ENCODE measurements around the gene XPC. TPM values are rescaled to one million over a fixed set of nuclear protein-coding genes. Genes with fewer than 3 reads are reported as not detected.

The XPC gene
- polyA plus RNA-seq, 3 donors, result 13.4 to 22.0 (median 15.5) TPM

DNA sequence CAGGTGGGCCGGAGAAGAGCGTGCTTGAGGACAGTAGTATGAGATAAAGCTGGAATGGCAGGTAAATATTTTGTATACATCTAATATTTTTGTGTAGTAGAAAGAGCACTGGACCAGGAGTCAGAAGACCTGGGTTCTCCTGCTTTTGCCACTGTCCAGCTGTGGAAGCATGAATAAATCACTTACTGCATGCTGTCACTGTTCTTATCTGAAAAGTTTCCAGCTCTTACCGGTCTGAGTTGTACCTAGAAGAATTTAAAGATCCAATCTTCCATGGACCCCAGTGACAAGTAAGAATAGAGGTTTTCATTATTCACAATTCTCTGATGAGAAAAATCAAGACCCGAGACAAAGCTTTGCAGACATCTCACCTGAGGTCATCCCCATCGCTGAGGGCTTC lies 5.9 kb downstream of the XPC start:
- H3K9me3 Mint-ChIP-seq, result no peaks in the 10 kb centered on the region
- intact Hi-C loops (cut with micrococcal nuclease), result no loop called here
- peaks cover 21% of the 10 kb centered on the region for H3K4me1 Mint-ChIP-seq

DNA sequence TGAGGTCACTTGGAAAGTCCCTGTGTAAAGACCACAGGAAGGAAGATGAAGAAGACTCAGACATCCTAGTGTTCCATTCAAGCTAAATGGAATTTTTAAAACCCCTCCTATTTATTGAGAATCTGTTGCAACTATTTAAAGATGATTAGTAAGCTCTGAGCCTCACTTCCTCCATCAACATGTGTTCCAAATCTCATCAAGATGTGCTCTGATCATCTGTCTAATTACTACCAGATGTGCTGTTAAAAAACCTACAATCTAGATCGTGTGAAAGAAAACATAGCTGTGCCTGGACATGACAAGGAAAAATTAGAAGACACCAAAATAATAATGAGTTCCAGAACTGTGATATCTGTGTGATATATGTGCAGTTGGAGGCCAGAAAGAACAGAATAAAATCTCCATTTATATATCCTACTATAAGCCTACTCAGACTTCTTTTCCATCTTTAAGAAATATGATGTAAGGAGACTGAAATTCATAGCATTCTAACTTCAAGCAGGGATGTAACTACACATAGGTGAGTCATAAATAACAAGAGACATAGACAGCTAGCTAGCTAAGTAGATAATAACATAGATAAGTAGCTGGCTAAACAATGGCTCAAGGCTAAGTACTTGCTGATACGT lies 7.8 kb downstream of the XPC start:
- H3K27ac ChIP-seq (ENCODE audit: low read depth in 1 of 2, low read length in 2 of 2), result peak overlapping the region in 1 of 2 donors; percentile 6
- H4K20me1 ChIP-seq (ENCODE audit: insufficient read depth, low read length), result peaks cover 8% of the 10 kb centered on the region
- H3K9ac ChIP-seq (ENCODE audit: insufficient read depth, low read length, poor library complexity, severe bottlenecking), result no peak overlapping the region
- Mint-ChIP-seq H3K4me3 (no peak overlapping the region), H3K27me3 (ENCODE audit: low read depth in 3 of 3) (no peaks in the 10 kb centered on the region), H3K9me3 (no peaks in the 10 kb centered on the region), H3K36me3 (peaks cover 71 to 73% of the 10 kb centered on the region in 2 donors), H3K27ac (peak overlapping the region in 1 of 7 donors; percentile 12), H3K4me1 (peaks cover 10% of the 10 kb centered on the region)
- DNase-seq, result no peak
- WGBS (ENCODE audit: insufficient coverage), result no CpG with 5 or more reads among the region's 2 CpGs
- no peak overlapping the region for H2AFZ ChIP-seq (ENCODE audit: insufficient read depth, low read depth, low read length, poor library complexity, severe bottlenecking)
- no peaks in the 10 kb centered on the region for H3K9me3 ChIP-seq (replicated peaks in 1 of 2; ENCODE audit: control insufficient read depth in 1 of 2, insufficient read depth in 1 of 2, low read length in 2 of 2)
- peaks cover 10% of the 10 kb centered on the region for H3K79me2 ChIP-seq (ENCODE audit: insufficient read depth, low read length)
- H3K4me1 ChIP-seq (ENCODE audit: control insufficient read depth in 1 of 2, insufficient read depth in 2 of 2, low read length in 2 of 2), result no peaks in the 10 kb centered on the region
- no peak overlapping the region for H3K4me2 ChIP-seq (replicated peaks; ENCODE audit: extremely low read depth, low read length, poor library complexity, severe bottlenecking)
- H3K27me3 ChIP-seq (ENCODE audit: control insufficient read depth in 2 of 2, insufficient read depth in 2 of 2, low read length in 2 of 2), result no peaks in the 10 kb centered on the region
- intact Hi-C loops (cut with micrococcal nuclease), result no loop called here
- TF ChIP-seq, protein P1, sequence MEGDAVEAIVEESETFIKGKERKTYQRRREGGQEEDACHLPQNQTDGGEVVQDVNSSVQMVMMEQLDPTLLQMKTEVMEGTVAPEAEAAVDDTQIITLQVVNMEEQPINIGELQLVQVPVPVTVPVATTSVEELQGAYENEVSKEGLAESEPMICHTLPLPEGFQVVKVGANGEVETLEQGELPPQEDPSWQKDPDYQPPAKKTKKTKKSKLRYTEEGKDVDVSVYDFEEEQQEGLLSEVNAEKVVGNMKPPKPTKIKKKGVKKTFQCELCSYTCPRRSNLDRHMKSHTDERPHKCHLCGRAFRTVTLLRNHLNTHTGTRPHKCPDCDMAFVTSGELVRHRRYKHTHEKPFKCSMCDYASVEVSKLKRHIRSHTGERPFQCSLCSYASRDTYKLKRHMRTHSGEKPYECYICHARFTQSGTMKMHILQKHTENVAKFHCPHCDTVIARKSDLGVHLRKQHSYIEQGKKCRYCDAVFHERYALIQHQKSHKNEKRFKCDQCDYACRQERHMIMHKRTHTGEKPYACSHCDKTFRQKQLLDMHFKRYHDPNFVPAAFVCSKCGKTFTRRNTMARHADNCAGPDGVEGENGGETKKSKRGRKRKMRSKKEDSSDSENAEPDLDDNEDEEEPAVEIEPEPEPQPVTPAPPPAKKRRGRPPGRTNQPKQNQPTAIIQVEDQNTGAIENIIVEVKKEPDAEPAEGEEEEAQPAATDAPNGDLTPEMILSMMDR (IDR thresholded peaks at IDR 0.05), result no peak
- H3K4me3 ChIP-seq (replicated peaks in 1 of 3; ENCODE audit: low read depth in 2 of 3, low read length in 3 of 3), result no peak overlapping the region
- peaks cover 74% of the 10 kb centered on the region in 2 donors for H3K36me3 ChIP-seq (replicated peaks in 1 of 2; ENCODE audit: control insufficient read depth in 1 of 2, insufficient read depth in 2 of 2, low read length in 2 of 2)

More for the DNA sequence above, 5.9 kb downstream of the XPC start:
- WGBS (ENCODE audit: insufficient coverage), result 100% methylated on average over 3 of the region's 5 CpGs
- no peak overlapping the region for H3K4me3 ChIP-seq (replicated peaks in 1 of 3; ENCODE audit: low read depth in 2 of 3, low read length in 3 of 3)
- TF ChIP-seq, protein P1 (IDR thresholded peaks at IDR 0.05), result no peak
- H3K27me3 ChIP-seq (ENCODE audit: control insufficient read depth in 2 of 2, insufficient read depth in 2 of 2, low read length in 2 of 2), result no peaks in the 10 kb centered on the region
- peaks cover 20% of the 10 kb centered on the region for H3K79me2 ChIP-seq (ENCODE audit: insufficient read depth, low read length)
- H3K4me2 ChIP-seq (replicated peaks; ENCODE audit: extremely low read depth, low read length, poor library complexity, severe bottlenecking), result no peak overlapping the region
- DNase-seq, result no peak
- Mint-ChIP-seq H3K27me3 (ENCODE audit: low read depth in 3 of 3) (peaks cover 0 to 2% (median 0%) of the 10 kb centered on the region in 3 donors), H3K36me3 (peaks cover 54% of the 10 kb centered on the region in 2 donors), H3K27ac (peak overlapping the region in 1 of 7 donors; percentile 48), H3K4me3 (no peak overlapping the region)
- no peaks in the 10 kb centered on the region for H3K9me3 ChIP-seq (replicated peaks in 1 of 2; ENCODE audit: control insufficient read depth in 1 of 2, insufficient read depth in 1 of 2, low read length in 2 of 2)
- H3K36me3 ChIP-seq (replicated peaks in 1 of 2; ENCODE audit: control insufficient read depth in 1 of 2, insufficient read depth in 2 of 2, low read length in 2 of 2), result peaks cover 56% of the 10 kb centered on the region in 2 donors
- peaks cover 8% of the 10 kb centered on the region for H4K20me1 ChIP-seq (ENCODE audit: insufficient read depth, low read length)
- no peak overlapping the region for H3K9ac ChIP-seq (ENCODE audit: insufficient read depth, low read length, poor library complexity, severe bottlenecking)
- no peak overlapping the region for H2AFZ ChIP-seq (ENCODE audit: insufficient read depth, low read depth, low read length, poor library complexity, severe bottlenecking)
- H3K27ac ChIP-seq (ENCODE audit: low read depth in 1 of 2, low read length in 2 of 2), result no peak overlapping the region
- H3K4me1 ChIP-seq (ENCODE audit: control insufficient read depth in 1 of 2, insufficient read depth in 2 of 2, low read length in 2 of 2), result peaks cover 3 to 5% of the 10 kb centered on the region in 2 donors

All from CD14-positive monocyte (primary cell).